HepG2 (cell line): Measurements from ENCODE around the gene PPP1R18. TPM values are rescaled to one million over a fixed set of nuclear protein-coding genes. Genes with fewer than 3 reads are reported as not detected.

Experiments
- AGO2 ChIP-seq: fragments of 200-400 bp; formaldehyde crosslinking; optimal IDR thresholded peaks from 2 replicates; pipeline ENCODE3; 2017; ENCODE audit warnings: mild to moderate bottlenecking, low read depth, low read length, moderate library complexity
- ARID2 ChIP-seq: sonication (generic); formaldehyde crosslinking; IDR thresholded peaks from 2 replicates; pipeline ENCODE4 v1.8.1; 2022; ENCODE audit warnings: mild to moderate bottlenecking, missing genetic modification reagents, borderline replicate concordance
- DMAP1 ChIP-seq: IDR thresholded peaks from 2 replicates; pipeline ENCODE4 v1.6.1; 2016
- ELF1 ChIP-seq: sonication (generic); formaldehyde crosslinking; IDR thresholded peaks from 2 replicates; pipeline ENCODE4 v1.4.0; 2020; ENCODE audit warnings: missing genetic modification reagents
- HES4 ChIP-seq: sonication (generic); formaldehyde crosslinking; IDR thresholded peaks from 2 replicates; pipeline ENCODE4 v1.9.0; 2021; ENCODE audit warnings: mild to moderate bottlenecking, missing genetic modification reagents, borderline replicate concordance
- HMG20B ChIP-seq: conservative IDR thresholded peaks from 2 replicates; pipeline ENCODE4 v1.6.1; 2016; ENCODE audit warnings: missing genetic modification reagents, missing compliant biosample characterization
- KDM5B ChIP-seq: sonication (generic); formaldehyde crosslinking; IDR thresholded peaks from 2 replicates; pipeline ENCODE4 v1.4.0; 2020; ENCODE audit warnings: missing genetic modification reagents, mild to moderate bottlenecking, borderline replicate concordance
- KLF15 ChIP-seq: sonication (generic); formaldehyde crosslinking; IDR thresholded peaks from 2 replicates; pipeline ENCODE4 v1.8.1; 2023; ENCODE audit warnings: borderline replicate concordance, mild to moderate bottlenecking, inconsistent platforms, missing genetic modification reagents, mixed read lengths
- MED8 ChIP-seq: sonication (generic); formaldehyde crosslinking; IDR thresholded peaks from 2 replicates; pipeline ENCODE4 v1.8.1; 2023; ENCODE audit warnings: mild to moderate bottlenecking, missing genetic modification reagents; ENCODE audit not compliant: insufficient replicate concordance
- NFYB ChIP-seq: sonication (generic); formaldehyde crosslinking; IDR thresholded peaks from 2 replicates; pipeline ENCODE4 v1.4.0; 2020; ENCODE audit warnings: missing genetic modification reagents
- NR2C2 ChIP-seq: sonication (generic); formaldehyde crosslinking; IDR thresholded peaks from 2 replicates; pipeline ENCODE4 v1.4.0; 2020; ENCODE audit warnings: missing genetic modification reagents, mild to moderate bottlenecking, moderate library complexity, borderline replicate concordance
- ZFX ChIP-seq: sonication (generic); formaldehyde crosslinking; IDR thresholded peaks from 2 replicates; pipeline ENCODE4 v1.4.0; 2020; ENCODE audit warnings: mild to moderate bottlenecking, low read depth, missing genetic modification reagents, moderate library complexity
- ZKSCAN1 ChIP-seq: fragments of 150-350 bp; IDR thresholded peaks from 2 replicates; pipeline ENCODE4 v1.6.1; 2014; ENCODE audit warnings: low read length
- ZNF207 ChIP-seq: fragments of 450-650 bp; IDR thresholded peaks from 2 replicates; pipeline ENCODE4 v1.6.1; 2016; ENCODE audit warnings: antibody characterized with exemption, borderline replicate concordance
- ZNF337 ChIP-seq: sonication (generic); formaldehyde crosslinking; IDR thresholded peaks from 2 replicates; pipeline ENCODE4 v1.5.1; 2020; ENCODE audit warnings: missing genetic modification reagents, low read depth, mild to moderate bottlenecking, borderline replicate concordance
- ZNF33A ChIP-seq: sonication (generic); formaldehyde crosslinking; IDR thresholded peaks from 2 replicates; pipeline ENCODE4 v1.5.1; 2020; ENCODE audit warnings: missing genetic modification reagents, mild to moderate bottlenecking, moderate library complexity, borderline replicate concordance
- ZNF460 ChIP-seq: sonication (generic); formaldehyde crosslinking; IDR thresholded peaks from 2 replicates; pipeline ENCODE4 v1.5.1; 2020; ENCODE audit warnings: missing genetic modification reagents, mild to moderate bottlenecking, borderline replicate concordance
- ZNF777 ChIP-seq: sonication (generic); formaldehyde crosslinking; IDR thresholded peaks from 2 replicates; pipeline ENCODE4 v1.4.0; 2020; ENCODE audit warnings: missing genetic modification reagents
- ZZZ3 ChIP-seq: sonication (generic); formaldehyde crosslinking; IDR thresholded peaks from 2 replicates; pipeline ENCODE4 v1.4.0; 2020; ENCODE audit warnings: missing genetic modification reagents, mild to moderate bottlenecking, borderline replicate concordance
- polyA plus RNA-seq, 8 experiments: library from polyadenylated mRNA; depleted of rRNA in 3 of 8; stranded (reverse) in 7 of 8; unstranded in 1 of 8; fragments of >200 nt; fragmentation: Illumina TruSeq in 4 of 8; extraction: Trizol in 4 of 8; gene quantifications; 2 replicates each; pipeline versions ENCODE4 v1.2.1 to v1.2.3, GENCODE V29; 2011 to 2016; ENCODE audit warnings: low read depth in 4 of 8, missing spikeins in 1 of 8, mixed read lengths in 1 of 8; ENCODE audit not compliant: insufficient read depth in 1 of 8
- total RNA-seq, 5 experiments: library from RNA; depleted of rRNA; stranded (reverse); fragments of >200 nt; fragmentation: Illumina TruSeq; extraction: Trizol; gene quantifications; 2 replicates each; pipeline ENCODE4 v1.2.3, GENCODE V29; 2016; ENCODE audit warnings: low read depth in 1 of 5
- TF ChIP-seq, protein P1 (sequence below): IDR thresholded peaks from 2 replicates; pipeline ENCODE4 v1.6.1; 2018; ENCODE audit warnings: missing genetic modification reagents
- TF ChIP-seq, protein P2 (sequence below): sonication (generic); formaldehyde crosslinking; IDR thresholded peaks from 2 replicates; pipeline ENCODE4 v1.4.0; 2020; ENCODE audit warnings: missing genetic modification reagents, borderline replicate concordance
- TF ChIP-seq, protein P3 (sequence below): sonication (generic); formaldehyde crosslinking; IDR thresholded peaks from 2 replicates; pipeline ENCODE4 v1.5.0; 2020; ENCODE audit warnings: mild to moderate bottlenecking, missing genetic modification reagents
- TF ChIP-seq, protein P4 (sequence below): sonication (generic); formaldehyde crosslinking; IDR thresholded peaks from 2 replicates; pipeline ENCODE4 v1.5.0; 2020; ENCODE audit warnings: missing genetic modification reagents, mild to moderate bottlenecking, borderline replicate concordance

The PPP1R18 gene
- total and polyA plus RNA-seq, 2 of the 13 experiments (the other 11 are each of a cell fraction or from before 2014, with no cell fraction given), result 4.9 to 9.2 TPM

DNA sequence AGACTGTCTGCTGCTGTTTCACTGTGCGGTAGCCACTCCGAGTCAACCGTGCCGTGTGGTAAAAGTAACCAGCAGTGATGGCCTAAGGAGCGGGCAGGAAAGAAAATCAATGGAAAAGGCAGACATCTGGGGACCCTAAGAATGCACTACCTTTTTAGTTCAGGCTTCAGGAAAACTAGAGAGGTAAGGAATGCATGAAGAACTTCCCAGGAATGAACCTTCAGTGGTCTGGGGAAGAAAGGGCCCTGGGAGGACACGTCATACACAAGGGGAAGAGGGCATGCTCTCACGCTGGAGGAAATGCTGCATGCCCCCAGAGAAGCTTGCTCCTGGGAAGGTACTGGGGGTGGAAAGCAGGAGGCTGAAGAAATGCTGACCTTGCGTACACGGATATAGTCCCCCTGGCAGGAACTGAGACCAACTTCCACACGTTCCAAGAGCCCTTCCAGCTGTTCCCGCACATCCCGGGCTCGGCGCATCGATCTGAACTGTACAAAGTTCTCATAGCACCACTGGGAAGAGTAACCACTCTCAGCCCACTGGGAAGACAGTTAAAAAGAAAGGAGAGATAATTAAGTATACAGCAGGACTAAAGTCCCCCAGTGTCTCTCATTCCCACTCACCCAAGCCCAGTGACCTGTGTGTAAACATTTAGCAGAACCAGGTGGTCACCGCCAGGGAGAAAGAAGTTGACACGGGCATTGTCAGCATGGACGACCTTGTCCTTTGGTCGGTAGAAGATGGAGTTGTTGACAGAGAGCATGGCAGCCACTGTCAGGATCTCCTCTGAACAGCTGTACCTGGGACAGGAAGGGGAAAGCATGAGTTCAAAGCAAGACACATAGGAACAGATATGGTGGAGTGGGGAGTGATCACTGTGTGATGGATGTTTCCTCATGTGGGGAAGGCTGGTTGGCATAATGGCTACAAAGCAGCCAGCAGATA, 31.4 kb downstream of the PPP1R18 start (continued):
- no peak for TF ChIP-seq HMG20B (CRISPR knock-in tag)
- no peak for TF ChIP-seq ZNF777 (CRISPR knock-in tag)
- TF ChIP-seq ZNF33A (CRISPR knock-in tag), result no peak
- TF ChIP-seq HES4 (CRISPR knock-in tag), result no peak
- peak; percentile 73 for TF ChIP-seq ELF1 (CRISPR knock-in tag)
- TF ChIP-seq, protein P1, sequence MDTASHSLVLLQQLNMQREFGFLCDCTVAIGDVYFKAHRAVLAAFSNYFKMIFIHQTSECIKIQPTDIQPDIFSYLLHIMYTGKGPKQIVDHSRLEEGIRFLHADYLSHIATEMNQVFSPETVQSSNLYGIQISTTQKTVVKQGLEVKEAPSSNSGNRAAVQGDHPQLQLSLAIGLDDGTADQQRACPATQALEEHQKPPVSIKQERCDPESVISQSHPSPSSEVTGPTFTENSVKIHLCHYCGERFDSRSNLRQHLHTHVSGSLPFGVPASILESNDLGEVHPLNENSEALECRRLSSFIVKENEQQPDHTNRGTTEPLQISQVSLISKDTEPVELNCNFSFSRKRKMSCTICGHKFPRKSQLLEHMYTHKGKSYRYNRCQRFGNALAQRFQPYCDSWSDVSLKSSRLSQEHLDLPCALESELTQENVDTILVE (CRISPR knock-in tag), result no peak
- TF ChIP-seq, protein P2, sequence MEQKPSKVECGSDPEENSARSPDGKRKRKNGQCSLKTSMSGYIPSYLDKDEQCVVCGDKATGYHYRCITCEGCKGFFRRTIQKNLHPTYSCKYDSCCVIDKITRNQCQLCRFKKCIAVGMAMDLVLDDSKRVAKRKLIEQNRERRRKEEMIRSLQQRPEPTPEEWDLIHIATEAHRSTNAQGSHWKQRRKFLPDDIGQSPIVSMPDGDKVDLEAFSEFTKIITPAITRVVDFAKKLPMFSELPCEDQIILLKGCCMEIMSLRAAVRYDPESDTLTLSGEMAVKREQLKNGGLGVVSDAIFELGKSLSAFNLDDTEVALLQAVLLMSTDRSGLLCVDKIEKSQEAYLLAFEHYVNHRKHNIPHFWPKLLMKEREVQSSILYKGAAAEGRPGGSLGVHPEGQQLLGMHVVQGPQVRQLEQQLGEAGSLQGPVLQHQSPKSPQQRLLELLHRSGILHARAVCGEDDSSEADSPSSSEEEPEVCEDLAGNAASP (CRISPR knock-in tag), result peak; percentile 85
- TF ChIP-seq ZFX (CRISPR knock-in tag), result peak; percentile 68
- no peak for TF ChIP-seq ZKSCAN1
- no peak for TF ChIP-seq ARID2 (CRISPR knock-in tag)
- peak; percentile 48; the same call in 1 of the 2 replicates for TF ChIP-seq KDM5B
- TF ChIP-seq ZNF337 (CRISPR knock-in tag), result peak; percentile 90; the same call in 1 of the 2 replicates
- no peak for TF ChIP-seq MED8 (CRISPR knock-in tag)
- TF ChIP-seq, protein P3, sequence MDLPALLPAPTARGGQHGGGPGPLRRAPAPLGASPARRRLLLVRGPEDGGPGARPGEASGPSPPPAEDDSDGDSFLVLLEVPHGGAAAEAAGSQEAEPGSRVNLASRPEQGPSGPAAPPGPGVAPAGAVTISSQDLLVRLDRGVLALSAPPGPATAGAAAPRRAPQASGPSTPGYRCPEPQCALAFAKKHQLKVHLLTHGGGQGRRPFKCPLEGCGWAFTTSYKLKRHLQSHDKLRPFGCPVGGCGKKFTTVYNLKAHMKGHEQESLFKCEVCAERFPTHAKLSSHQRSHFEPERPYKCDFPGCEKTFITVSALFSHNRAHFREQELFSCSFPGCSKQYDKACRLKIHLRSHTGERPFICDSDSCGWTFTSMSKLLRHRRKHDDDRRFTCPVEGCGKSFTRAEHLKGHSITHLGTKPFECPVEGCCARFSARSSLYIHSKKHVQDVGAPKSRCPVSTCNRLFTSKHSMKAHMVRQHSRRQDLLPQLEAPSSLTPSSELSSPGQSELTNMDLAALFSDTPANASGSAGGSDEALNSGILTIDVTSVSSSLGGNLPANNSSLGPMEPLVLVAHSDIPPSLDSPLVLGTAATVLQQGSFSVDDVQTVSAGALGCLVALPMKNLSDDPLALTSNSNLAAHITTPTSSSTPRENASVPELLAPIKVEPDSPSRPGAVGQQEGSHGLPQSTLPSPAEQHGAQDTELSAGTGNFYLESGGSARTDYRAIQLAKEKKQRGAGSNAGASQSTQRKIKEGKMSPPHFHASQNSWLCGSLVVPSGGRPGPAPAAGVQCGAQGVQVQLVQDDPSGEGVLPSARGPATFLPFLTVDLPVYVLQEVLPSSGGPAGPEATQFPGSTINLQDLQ (CRISPR knock-in tag), result 0 out of 2 replicates have a peak, but pooled peaks have one; percentile 20
- TF ChIP-seq ZZZ3 (CRISPR knock-in tag), result peak; percentile 63; the same call in 1 of the 2 replicates
- TF ChIP-seq ZNF207, result no peak
- peak; percentile 94 for TF ChIP-seq DMAP1 (CRISPR knock-in tag)
- TF ChIP-seq AGO2, result no peak
- TF ChIP-seq ZNF460 (CRISPR knock-in tag), result no peak
- peak; percentile 87 for TF ChIP-seq NR2C2
- no peak for TF ChIP-seq NFYB (CRISPR knock-in tag)
- TF ChIP-seq, protein P4, sequence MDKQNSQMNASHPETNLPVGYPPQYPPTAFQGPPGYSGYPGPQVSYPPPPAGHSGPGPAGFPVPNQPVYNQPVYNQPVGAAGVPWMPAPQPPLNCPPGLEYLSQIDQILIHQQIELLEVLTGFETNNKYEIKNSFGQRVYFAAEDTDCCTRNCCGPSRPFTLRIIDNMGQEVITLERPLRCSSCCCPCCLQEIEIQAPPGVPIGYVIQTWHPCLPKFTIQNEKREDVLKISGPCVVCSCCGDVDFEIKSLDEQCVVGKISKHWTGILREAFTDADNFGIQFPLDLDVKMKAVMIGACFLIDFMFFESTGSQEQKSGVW, result no peak
- TF ChIP-seq KLF15, result no peak
